ENCODE measurements around the gene NBR1.
"Not testable (repeated sequence)": the region's sequence is repeated elsewhere in the genome, so short reads cannot be mapped to it uniquely, and the experiment has no call there.

NBR1 gene, protein sequence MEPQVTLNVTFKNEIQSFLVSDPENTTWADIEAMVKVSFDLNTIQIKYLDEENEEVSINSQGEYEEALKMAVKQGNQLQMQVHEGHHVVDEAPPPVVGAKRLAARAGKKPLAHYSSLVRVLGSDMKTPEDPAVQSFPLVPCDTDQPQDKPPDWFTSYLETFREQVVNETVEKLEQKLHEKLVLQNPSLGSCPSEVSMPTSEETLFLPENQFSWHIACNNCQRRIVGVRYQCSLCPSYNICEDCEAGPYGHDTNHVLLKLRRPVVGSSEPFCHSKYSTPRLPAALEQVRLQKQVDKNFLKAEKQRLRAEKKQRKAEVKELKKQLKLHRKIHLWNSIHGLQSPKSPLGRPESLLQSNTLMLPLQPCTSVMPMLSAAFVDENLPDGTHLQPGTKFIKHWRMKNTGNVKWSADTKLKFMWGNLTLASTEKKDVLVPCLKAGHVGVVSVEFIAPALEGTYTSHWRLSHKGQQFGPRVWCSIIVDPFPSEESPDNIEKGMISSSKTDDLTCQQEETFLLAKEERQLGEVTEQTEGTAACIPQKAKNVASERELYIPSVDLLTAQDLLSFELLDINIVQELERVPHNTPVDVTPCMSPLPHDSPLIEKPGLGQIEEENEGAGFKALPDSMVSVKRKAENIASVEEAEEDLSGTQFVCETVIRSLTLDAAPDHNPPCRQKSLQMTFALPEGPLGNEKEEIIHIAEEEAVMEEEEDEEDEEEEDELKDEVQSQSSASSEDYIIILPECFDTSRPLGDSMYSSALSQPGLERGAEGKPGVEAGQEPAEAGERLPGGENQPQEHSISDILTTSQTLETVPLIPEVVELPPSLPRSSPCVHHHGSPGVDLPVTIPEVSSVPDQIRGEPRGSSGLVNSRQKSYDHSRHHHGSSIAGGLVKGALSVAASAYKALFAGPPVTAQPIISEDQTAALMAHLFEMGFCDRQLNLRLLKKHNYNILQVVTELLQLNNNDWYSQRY

GRCh38 chr17:43170766-43171585 is at the start of gene NBR1:
NBR1 (plus strand) TSS chr17:43171214; CDS start chr17:43175800, 4,586 bp downstream.
- Histone ChIP-seq H3K9me3 (ENCODE audit: insufficient read depth, low read length) (no peaks in the 10 kb centered on the region), H3K27me3 (ENCODE audit: insufficient read depth, insufficient read length) (no peaks in the 10 kb centered on the region), H3K9ac (ENCODE audit: insufficient read length, low read depth) (peak within 1 kb of the TSS; percentile 90), H3K4me3 (ENCODE audit: insufficient read length, low read depth) (peak within 1 kb of the TSS; percentile 72), H3K36me3 (ENCODE audit: insufficient read depth, insufficient read length, low read length) (peaks cover 10% of the 10 kb centered on the region), H3K4me1 (ENCODE audit: insufficient read depth, insufficient read length) (no peaks in the 10 kb centered on the region)
- DNase-seq (ENCODE audit: low read depth, low spot score), result peak; percentile 96
- TF ChIP-seq YY1 (IDR thresholded peaks at IDR 0.05; ENCODE audit: insufficient read depth, insufficient read length), result peak; percentile 76
- no peak for TF ChIP-seq ZNF274 (IDR thresholded peaks at IDR 0.05; ENCODE audit: low read depth, low read length)

DNA sequence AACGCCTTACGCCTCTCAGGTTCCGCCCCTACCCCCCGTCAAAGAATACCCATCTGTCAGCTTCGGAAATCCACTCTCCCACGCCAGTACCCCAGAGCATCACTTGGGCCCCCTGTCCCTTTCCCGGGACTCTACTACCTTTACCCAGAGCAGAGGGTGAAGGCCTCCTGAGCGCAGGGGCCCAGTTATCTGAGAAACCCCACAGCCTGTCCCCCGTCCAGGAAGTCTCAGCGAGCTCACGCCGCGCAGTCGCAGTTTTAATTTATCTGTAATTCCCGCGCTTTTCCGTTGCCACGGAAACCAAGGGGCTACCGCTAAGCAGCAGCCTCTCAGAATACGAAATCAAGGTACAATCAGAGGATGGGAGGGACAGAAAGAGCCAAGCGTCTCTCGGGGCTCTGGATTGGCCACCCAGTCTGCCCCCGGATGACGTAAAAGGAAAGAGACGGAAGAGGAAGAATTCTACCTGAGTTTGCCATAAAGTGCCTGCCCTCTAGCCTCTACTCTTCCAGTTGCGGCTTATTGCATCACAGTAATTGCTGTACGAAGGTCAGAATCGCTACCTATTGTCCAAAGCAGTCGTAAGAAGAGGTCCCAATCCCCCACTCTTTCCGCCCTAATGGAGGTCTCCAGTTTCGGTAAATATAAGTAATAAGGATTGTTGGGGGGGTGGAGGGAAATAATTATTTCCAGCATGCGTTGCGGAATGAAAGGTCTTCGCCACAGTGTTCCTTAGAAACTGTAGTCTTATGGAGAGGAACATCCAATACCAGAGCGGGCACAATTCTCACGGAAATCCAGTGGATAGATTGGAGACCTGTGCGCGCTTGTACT is 45.7 kb upstream of the NBR1 start, which contains the start of gene BRCA1:
BRCA1 (minus strand) TSS at position 232 of the 834 bp plus-strand sequence. CDS start 1,268 bp downstream, outside the sequence.
- TF ChIP-seq SUZ12 (IDR thresholded peaks at IDR 0.05; ENCODE audit: extremely low read depth, insufficient read depth, insufficient read length) (no peak), ZNF274 (IDR thresholded peaks at IDR 0.05; ENCODE audit: low read depth, low read length) (no peak), YY1 (IDR thresholded peaks at IDR 0.05; ENCODE audit: insufficient read depth, insufficient read length) (no peak)
- Histone ChIP-seq H3K4me1 (ENCODE audit: insufficient read depth, insufficient read length) (no peaks in the 10 kb centered on the region), H3K9me3 (ENCODE audit: insufficient read depth, low read length) (peaks cover 17% of the 10 kb centered on the region; the same call in 1 of the 2 replicates), H3K27me3 (ENCODE audit: insufficient read depth, insufficient read length) (no peaks in the 10 kb centered on the region), H3K9ac (ENCODE audit: insufficient read length, low read depth) (peak within 1 kb of the TSS; percentile 87), H3K36me3 (ENCODE audit: insufficient read depth, insufficient read length, low read length) (peaks cover 38% of the 10 kb centered on the region), H3K4me3 (ENCODE audit: insufficient read length, low read depth) (peak within 1 kb of the TSS; percentile 70)
- DNase-seq (ENCODE audit: low read depth, low spot score), result peak; percentile 95

DNA sequence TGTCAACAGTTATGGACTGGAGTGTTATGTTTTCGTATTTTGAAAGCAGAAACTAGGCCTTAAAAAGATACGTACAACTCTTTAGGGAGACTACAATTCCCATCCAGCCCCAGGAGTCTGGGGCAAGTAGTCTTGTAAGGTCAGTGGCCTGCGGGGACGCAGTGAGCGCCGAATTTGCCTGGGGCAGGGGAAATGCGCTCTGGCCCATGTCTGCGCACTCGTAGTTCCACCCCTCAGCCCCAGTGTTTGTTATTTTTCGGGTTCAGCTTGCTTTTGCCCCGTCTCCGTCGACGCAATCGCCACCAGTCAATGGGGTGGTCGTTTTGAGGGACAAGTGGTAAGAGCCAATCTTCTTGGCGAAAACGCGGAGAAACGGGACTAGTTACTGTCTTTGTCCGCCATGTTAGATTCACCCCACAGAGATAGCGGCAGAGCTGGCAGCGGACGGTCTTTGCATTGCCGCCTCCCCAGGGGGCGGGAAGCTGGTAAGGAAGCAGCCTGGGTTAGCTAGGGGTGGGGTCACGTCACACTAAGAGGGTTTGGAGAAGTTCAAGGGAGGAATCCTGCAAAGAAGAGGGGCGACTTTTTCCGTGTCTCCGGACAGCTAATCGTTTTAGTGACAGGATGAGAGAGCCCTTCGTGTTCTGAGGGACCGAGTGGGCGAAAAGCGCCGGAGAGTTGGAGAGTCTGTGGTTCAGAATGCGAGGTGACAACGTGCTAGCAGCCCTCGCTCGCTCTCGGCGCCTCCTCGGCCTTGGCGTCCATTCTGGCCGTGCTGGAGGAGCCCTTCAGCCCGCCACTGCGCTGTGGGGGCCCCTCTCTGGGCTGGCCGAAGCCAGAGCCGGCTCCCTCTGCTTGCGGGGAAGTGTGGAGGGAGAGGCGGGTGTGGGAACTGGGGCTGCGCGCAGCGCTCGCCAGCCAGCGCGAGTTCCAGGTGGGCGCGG is 44.8 kb upstream of the NBR1 start:
- H3K36me3 ChIP-seq (ENCODE audit: insufficient read depth, insufficient read length, low read length), result peaks cover 38% of the 10 kb centered on the region
- no peak for TF ChIP-seq YY1 (IDR thresholded peaks at IDR 0.05; ENCODE audit: insufficient read depth, insufficient read length)
- TF ChIP-seq ZNF274 (IDR thresholded peaks at IDR 0.05; ENCODE audit: low read depth, low read length), result no peak
- no peak for TF ChIP-seq SUZ12 (IDR thresholded peaks at IDR 0.05; ENCODE audit: extremely low read depth, insufficient read depth, insufficient read length)
- H3K9ac ChIP-seq (ENCODE audit: insufficient read length, low read depth), result peak overlapping the region; percentile 57
- DNase-seq (ENCODE audit: low read depth, low spot score), result no peak
- peak overlapping the region; percentile 70 for H3K4me3 ChIP-seq (ENCODE audit: insufficient read length, low read depth)
- H3K27me3 ChIP-seq (ENCODE audit: insufficient read depth, insufficient read length), result no peaks in the 10 kb centered on the region
- H3K9me3 ChIP-seq (ENCODE audit: insufficient read depth, low read length), result peaks cover 17% of the 10 kb centered on the region; the same call in 1 of the 2 replicates
- H3K4me1 ChIP-seq (ENCODE audit: insufficient read depth, insufficient read length), result no peaks in the 10 kb centered on the region

DNA sequence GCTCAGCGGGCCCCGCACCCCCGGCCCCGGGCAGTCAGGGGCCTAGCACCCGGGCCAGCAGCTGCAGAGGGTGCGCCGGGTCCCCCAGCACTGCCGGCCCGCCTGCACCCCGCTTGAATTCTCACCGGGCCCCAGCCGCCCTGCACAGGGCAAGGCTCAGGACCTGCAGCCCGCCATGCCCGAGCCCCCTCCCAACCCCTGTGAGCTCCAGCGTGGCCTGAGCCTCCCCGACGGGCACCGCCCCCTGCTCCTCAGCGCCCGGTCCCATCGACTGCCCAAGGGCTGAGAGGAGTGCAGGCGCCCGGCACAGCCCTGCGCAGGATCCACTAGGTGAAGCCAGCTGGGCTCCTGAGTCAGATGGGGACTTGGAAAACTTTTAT is 44.1 kb upstream of the NBR1 start:
- TF ChIP-seq SUZ12 (IDR thresholded peaks at IDR 0.05; ENCODE audit: extremely low read depth, insufficient read depth, insufficient read length) (no peak), YY1 (IDR thresholded peaks at IDR 0.05; ENCODE audit: insufficient read depth, insufficient read length) (no peak), ZNF274 (IDR thresholded peaks at IDR 0.05; ENCODE audit: low read depth, low read length) (no peak)
- Histone ChIP-seq H3K36me3 (ENCODE audit: insufficient read depth, insufficient read length, low read length) (peaks cover 36% of the 10 kb centered on the region), H3K4me1 (ENCODE audit: insufficient read depth, insufficient read length) (no peaks in the 10 kb centered on the region), H3K27me3 (ENCODE audit: insufficient read depth, insufficient read length) (no peaks in the 10 kb centered on the region), H3K9ac (ENCODE audit: insufficient read length, low read depth) (no peak overlapping the region), H3K9me3 (ENCODE audit: insufficient read depth, low read length) (peaks cover 17% of the 10 kb centered on the region; the same call in 1 of the 2 replicates), H3K4me3 (ENCODE audit: insufficient read length, low read depth) (no peak overlapping the region)
- DNase-seq (ENCODE audit: low read depth, low spot score), result no peak

DNA sequence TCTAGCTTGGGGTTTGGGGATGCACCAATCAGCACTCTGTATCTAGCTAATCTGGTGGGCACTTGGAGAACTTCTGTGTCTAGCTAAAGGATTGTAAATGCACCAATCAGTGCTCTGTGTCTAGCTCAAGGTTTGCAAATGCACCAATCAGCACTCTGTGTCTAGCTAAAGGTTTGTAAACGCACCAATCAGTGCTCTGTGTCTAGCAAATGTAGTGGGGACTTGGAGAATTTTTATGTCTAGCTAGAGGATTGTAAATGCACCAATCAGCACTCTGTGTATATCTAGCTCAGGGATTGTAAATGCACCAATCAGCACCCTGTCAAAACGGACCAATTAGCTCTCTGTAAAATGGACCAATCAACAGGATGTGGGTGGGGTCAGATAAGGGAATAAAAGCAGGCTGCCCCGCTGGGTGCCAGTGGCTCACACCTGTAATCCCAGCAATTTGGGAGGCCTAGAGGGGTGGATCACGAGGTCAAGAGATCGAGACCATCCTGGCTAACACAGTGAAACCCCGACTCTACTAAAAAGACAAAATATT is 43.6 kb upstream of the NBR1 start:
- not testable (repeated sequence) for H3K9ac ChIP-seq (ENCODE audit: insufficient read length, low read depth); H3K27me3 ChIP-seq (ENCODE audit: insufficient read depth, insufficient read length); H3K4me3 ChIP-seq (ENCODE audit: insufficient read length, low read depth); H3K4me1 ChIP-seq (ENCODE audit: insufficient read depth, insufficient read length); DNase-seq (ENCODE audit: low read depth, low spot score)
- Histone ChIP-seq H3K9me3 (ENCODE audit: insufficient read depth, low read length) (peaks cover 17% of the 10 kb centered on the region; the same call in 1 of the 2 replicates), H3K36me3 (ENCODE audit: insufficient read depth, insufficient read length, low read length) (peaks cover 36% of the 10 kb centered on the region)
